Heart right ventricle (tissue), 16 donors: ENCODE measurements around the gene CSMD2. TPM values are rescaled to one million over a fixed set of nuclear protein-coding genes. Genes with fewer than 3 reads are reported as not detected.
A peak's percentile ranks its signal among the peaks of the same experiment; 100 is the strongest.

ENCODE experiments used
- ATAC-seq, 8 donors: fragments of 200-7000 bp; cut with Tn5 transposase; one replicate each; pipeline ENCODE4 v1.9.1; 2020; ENCODE audit warnings: mild to moderate bottlenecking in 8 of 8, moderate library complexity in 8 of 8, moderate number of reproducible peaks in 1 of 8
- DNase-seq, 2 donors: peaks; one replicate each; pipeline ENCODE4 v3.0.0-alpha.2; 2020
- H3K27ac ChIP-seq, 10 donors: fragments of 200-600 bp; sonication (generic) in 2 of 10; one replicate each; pipeline versions ENCODE4 v1.5.0 to v1.8.0; 2020 to 2022; ENCODE audit warnings: mild to moderate bottlenecking in 3 of 10
- H3K27me3 ChIP-seq, 7 donors: fragments of 200-600 bp; one replicate each; pipeline ENCODE4 v1.8.0; 2021 to 2022; ENCODE audit warnings: mild to moderate bottlenecking in 2 of 7
- H3K36me3 ChIP-seq, 9 donors: fragments of 200-600 bp; sonication (generic) in 1 of 9; one replicate each; pipeline versions ENCODE4 v1.5.0 to v1.8.0; 2020 to 2022; ENCODE audit warnings: mild to moderate bottlenecking in 2 of 9
- H3K4me1 ChIP-seq, 9 donors: fragments of 200-600 bp; sonication (generic) in 1 of 9; one replicate each; pipeline versions ENCODE4 v1.5.0 to v1.8.0; 2020 to 2022; ENCODE audit warnings: mild to moderate bottlenecking in 4 of 9
- H3K4me3 ChIP-seq, 10 donors: fragments of 200-600 bp; sonication (generic) in 2 of 10; one replicate each; pipeline versions ENCODE4 v1.5.0 to v1.8.0; 2020 to 2022; ENCODE audit warnings: mild to moderate bottlenecking in 7 of 10, moderate library complexity in 2 of 10
- H3K9me3 ChIP-seq, 11 donors: fragments of 200-600 bp in 10 of 11; sonication (generic) in 2 of 11; one replicate each; pipeline versions ENCODE4 v1.5.0 to v1.8.0; 2013 to 2022; ENCODE audit warnings: mild to moderate bottlenecking in 2 of 11, control low read depth in 1 of 11, moderate library complexity in 1 of 11
- WGBS, 2 donors: extraction: QIAGEN DNeasy Blood & Tissue Kit; methylation state at CpG; one replicate each; pipeline ENCODE4 v1.1.7; 2013; ENCODE audit warnings: inconsistent platforms in 1 of 2; 5-methylcytosine and 5-hydroxymethylcytosine counted together
- intact Hi-C, 10 donors: fragments of 100-400 bp; cut with DNase I; formaldehyde crosslinking; loops; one replicate each; pipeline versions ENCODE4 v1.11.1 to v1.14.2; 2022
- polyA plus RNA-seq, 2 donors: library from polyadenylated mRNA; stranded (reverse); fragments of 200-250 nt; gene quantifications; one replicate each; pipeline ENCODE4 v1.2.3, GENCODE V29; 2013
- total RNA-seq, 10 donors: library from RNA; stranded (reverse); fragmentation: NEBNext Ultra II Directional in 3 of 10; extraction: Animal tissue kit (Norgen Biotek cat#: 25700) in 3 of 10; gene quantifications; one replicate each; pipeline versions ENCODE4 v1.2.1 to v1.2.4, GENCODE V29; 2021 to 2023
- TF ChIP-seq, protein P1 (sequence below), 9 donors: fragments of 200-600 bp; sonication (generic) in 2 of 9; IDR thresholded peaks; one replicate each; pipeline versions ENCODE4 v1.5.0 to v1.8.0; 2021 to 2022; ENCODE audit warnings: antibody characterized with exemption in 9 of 9, mild to moderate bottlenecking in 5 of 9, moderate library complexity in 1 of 9
- donor health status: Arrhythmogenic right ventricular cardiomyopathy.
- donor health status: ischemic (EF 13 %, LVEDD 7.1; RV severe dilation, severe dysfunction).
- donor health status: healthy with polysubstance abuse.
- donor health status: DM: no; HTN: yes; CAD: no.
- donor health status: DM: no; HTN: no; CAD: no.
- donor health status: ischemic (EF 25% LVEDD 6.9; RV normal size, moderate dysfunction).
- donor health status: ischemic (EF 25% LVEDD 5.7; RV mildly dilated, moderate dysfunction).
- donor health status: healthy.
- donor health status: DM: yes; HTN: yes; CAD: no.
- donor health status: Ischemic cardiomyopathy.
- donor health status: ischemic (EF 35%, LVEDD 5.7; RV mildly dilated, moderate dysfunction).
- donor health status: nonischemic (EF 11% LVEDD 7.7; RV severe dilation, severe dysfunction).
- donor health status: DM: yes; HTN: yes; CAD: no.
- donor health status: PGD.
- donor health status: ischemic (EF 29% LVEDD 5.4; RV normal size, mild dysfunction).
- donor health status: nonischemic (EF 23%, LVEDD 6.1; RV moderate dilation, normal function).

The CSMD2 gene
- total and polyA plus RNA-seq, 12 donors = 0.04 to 0.97 (median 0.14) TPM; not detected in 1

DNA sequence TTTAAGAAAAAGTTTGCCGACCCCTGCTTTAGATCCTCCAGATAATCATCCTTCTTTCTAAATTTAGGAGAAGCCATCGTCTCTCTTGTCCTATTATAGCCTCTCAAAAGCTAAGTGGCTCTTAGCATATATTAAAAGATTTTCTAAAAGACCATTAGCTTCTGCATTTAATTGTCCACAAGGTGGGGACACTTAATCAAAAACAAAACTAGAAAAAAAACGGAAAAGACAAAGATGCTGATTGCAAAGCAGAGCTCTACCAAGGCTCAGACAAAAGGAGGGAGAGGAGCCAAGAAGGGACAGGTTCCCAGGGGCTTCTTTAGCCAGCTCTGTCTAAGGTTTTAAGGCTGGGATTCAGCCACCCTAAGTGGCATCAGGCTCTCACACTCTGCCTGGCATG lies 429.4 kb downstream of the CSMD2 start:
- 9 to 13% methylated on average over 3 of the region's 3 CpGs for WGBS, 2 donors
- DNase-seq (no peak), ATAC-seq (peak in 1 of 8 donors; percentile 12)
- no peaks in the 10 kb centered on the region for H3K9me3 ChIP-seq
- H3K36me3 ChIP-seq = no peaks in the 10 kb centered on the region
- no peak overlapping the region for H3K4me3 ChIP-seq
- peaks cover 0 to 34% (median 19%) of the 10 kb centered on the region in 7 donors for H3K27me3 ChIP-seq
- TF ChIP-seq, protein P1, sequence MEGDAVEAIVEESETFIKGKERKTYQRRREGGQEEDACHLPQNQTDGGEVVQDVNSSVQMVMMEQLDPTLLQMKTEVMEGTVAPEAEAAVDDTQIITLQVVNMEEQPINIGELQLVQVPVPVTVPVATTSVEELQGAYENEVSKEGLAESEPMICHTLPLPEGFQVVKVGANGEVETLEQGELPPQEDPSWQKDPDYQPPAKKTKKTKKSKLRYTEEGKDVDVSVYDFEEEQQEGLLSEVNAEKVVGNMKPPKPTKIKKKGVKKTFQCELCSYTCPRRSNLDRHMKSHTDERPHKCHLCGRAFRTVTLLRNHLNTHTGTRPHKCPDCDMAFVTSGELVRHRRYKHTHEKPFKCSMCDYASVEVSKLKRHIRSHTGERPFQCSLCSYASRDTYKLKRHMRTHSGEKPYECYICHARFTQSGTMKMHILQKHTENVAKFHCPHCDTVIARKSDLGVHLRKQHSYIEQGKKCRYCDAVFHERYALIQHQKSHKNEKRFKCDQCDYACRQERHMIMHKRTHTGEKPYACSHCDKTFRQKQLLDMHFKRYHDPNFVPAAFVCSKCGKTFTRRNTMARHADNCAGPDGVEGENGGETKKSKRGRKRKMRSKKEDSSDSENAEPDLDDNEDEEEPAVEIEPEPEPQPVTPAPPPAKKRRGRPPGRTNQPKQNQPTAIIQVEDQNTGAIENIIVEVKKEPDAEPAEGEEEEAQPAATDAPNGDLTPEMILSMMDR (IDR thresholded peaks at IDR 0.05) = peak in 7 of 9 donors; percentile 24 to 51 (median 45)
- intact Hi-C loops = loop anchor here in 6 of 10 donors (5.0 to 10.0 kb wide), 4 partner anchors 377 to 429 kb away; partner anchors contain the start of gene CSMD2 (in 3 of the 6)
- no peaks in the 10 kb centered on the region for H3K4me1 ChIP-seq
- no peak overlapping the region for H3K27ac ChIP-seq

DNA sequence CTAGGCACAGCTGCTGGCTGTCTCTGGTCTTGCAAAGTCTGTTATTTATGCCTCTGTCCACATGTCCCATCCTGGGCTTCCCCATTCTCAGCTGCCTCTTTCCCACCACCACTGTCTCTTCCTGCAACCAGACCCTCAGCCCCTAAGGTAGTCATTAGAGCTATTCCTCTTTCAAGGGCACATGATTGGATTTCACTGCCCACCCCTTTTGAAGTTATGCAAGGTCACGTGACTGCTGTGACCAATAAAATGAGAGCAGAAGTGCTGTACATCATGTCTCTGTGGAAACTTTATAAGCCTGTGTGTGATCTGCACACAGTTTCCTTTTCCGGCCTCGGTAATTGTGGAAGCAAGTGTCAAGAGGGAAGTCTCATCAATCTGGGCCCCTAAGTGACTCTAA lies 437.7 kb downstream of the CSMD2 start:
- Histone ChIP-seq H3K9me3 (no peaks in the 10 kb centered on the region), H3K4me1 (no peaks in the 10 kb centered on the region), H3K27ac (no peak overlapping the region), H3K27me3 (peaks cover 0 to 9% (median 3%) of the 10 kb centered on the region in 7 donors), H3K4me3 (no peak overlapping the region), H3K36me3 (no peaks in the 10 kb centered on the region)
- DNase-seq (no peak), ATAC-seq (no peak)
- intact Hi-C loops = no loop called here
- TF ChIP-seq, protein P1 (IDR thresholded peaks at IDR 0.05) = no peak
- 68 to 76% methylated on average over 3 of the region's 3 CpGs for WGBS, 2 donors

DNA sequence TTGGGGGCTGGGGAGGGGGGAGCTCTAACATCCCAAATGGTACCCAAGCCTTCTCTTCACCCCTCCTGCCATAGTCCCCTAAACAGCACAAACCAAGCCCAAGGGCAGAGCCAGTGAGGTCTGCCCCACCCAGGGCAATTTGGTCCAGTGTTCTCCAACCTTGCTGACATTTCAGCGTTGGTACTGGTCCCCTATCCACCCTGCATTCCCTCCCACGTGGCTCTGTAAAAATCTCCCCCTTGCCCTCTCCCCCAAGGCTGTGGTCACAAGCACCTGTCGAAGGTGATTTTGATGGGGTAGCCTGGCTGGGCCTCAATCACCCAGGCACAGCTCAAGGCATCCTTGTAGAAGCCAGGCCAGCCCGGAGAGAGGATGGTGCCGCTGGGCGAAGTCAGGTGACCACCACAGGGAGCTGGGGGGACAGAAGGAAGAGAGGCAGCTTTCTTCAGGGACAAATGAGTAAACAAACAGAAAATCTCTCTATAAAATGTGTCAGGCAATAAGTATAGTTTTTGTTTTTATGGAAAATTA lies 438.7 kb downstream of the CSMD2 start:
- H3K4me3 ChIP-seq = no peak overlapping the region
- intact Hi-C loops = no loop called here
- no peaks in the 10 kb centered on the region for H3K4me1 ChIP-seq
- H3K27ac ChIP-seq = no peak overlapping the region
- H3K36me3 ChIP-seq = no peaks in the 10 kb centered on the region
- 77 to 82% methylated on average over 6 of the region's 6 CpGs for WGBS, 2 donors
- H3K27me3 ChIP-seq = peaks cover 0 to 7% (median 0%) of the 10 kb centered on the region in 7 donors
- TF ChIP-seq, protein P1 (IDR thresholded peaks at IDR 0.05) = no peak
- ATAC-seq (no peak), DNase-seq (no peak)
- no peaks in the 10 kb centered on the region for H3K9me3 ChIP-seq

DNA sequence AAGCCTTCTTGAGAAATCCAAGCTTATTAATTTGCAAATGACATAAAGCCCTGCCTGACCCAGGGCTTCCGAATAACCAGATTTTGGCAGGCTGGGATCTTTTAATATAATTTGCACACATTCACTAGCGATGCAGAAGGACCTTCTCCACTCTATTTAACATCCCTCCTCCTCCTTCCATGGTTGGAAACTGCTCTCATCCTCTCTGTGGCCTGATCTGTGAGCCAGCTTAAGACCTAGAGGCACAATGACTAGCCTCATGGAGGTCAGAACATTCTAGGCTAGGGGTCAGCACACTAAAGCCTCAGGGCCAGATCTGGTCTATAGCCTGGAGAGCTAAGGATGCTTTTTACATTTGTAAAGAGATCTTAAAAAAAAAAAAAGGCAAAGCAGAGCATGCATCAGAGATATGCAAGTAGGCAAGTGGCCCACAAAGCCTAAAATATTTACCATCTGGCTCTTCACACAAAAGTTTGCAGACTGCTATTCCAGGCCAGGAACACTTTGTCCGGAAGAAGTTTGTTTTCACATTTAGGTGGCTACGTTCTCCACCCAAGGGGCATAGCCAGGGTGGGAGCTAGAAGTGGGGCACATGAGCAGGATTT lies 439.4 kb downstream of the CSMD2 start:
- Histone ChIP-seq H3K9me3 (no peaks in the 10 kb centered on the region), H3K27ac (no peak overlapping the region), H3K36me3 (no peaks in the 10 kb centered on the region), H3K4me1 (no peaks in the 10 kb centered on the region), H3K4me3 (no peak overlapping the region), H3K27me3 (peaks cover 0 to 7% (median 0%) of the 10 kb centered on the region in 7 donors)
- TF ChIP-seq, protein P1 (IDR thresholded peaks at IDR 0.05) = no peak
- no peak for DNase-seq
- 78 to 80% methylated on average over 4 of the region's 4 CpGs for WGBS, 2 donors
- ATAC-seq = no peak
- intact Hi-C loops = no loop called here
